Activated gamma-delta T cell treated with Interleukin-2 at 50 U/mL for 16 hours (primary cell): ENCODE data around the gene NCBP3.
"Not testable (repeated sequence)": the region's sequence is repeated elsewhere in the genome, so short reads cannot be mapped to it uniquely, and the experiment has no call there.

ENCODE experiments used
- DNase-seq: peaks from one replicate; pipeline ENCODE4 v3.0.0-alpha.2; 2020

The NCBP3 gene

GRCh38 chr17:3880983-3881382, 34.9 kb upstream of the NCBP3 start:
- DNase-seq: no peak

DNA sequence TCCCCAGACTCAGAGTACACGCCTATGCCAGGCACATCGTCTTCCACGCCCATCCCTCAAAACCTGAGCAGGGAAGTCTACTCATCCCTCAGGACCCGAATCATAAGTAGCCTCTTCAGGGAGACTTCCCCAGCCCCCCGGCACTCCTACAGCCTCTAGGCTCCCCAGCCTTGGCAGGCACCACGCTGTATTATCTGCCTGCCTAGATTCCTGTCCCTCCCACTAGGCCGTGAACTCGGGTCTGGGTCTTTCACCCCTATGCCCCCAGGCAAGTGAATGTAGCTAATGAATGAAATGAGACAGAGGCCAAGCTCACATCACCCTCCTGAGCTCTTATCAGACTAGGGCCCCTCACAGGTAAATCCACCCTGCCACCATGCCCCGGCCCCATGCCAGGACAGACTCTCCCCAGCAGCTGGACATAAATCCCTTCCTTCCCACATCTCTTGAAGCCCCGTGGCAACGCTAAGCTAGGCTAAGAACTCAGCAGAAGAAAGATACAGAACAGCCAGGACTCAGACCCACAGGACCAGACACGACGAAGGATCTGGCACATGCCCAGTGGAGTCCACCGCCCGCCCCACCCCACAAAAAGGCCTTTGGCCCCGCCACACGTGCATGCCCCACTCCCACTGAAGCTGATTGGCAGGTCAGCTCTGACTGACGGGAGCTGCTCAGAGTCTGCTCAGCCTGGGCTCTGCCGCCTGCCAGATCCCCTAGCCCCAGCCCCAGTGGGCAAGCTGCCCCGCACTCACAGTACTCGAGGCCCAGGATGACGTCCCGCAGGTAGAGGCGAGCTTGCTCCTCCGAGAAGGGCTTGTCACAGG, 33.8 kb upstream of the NCBP3 start:
- no peak for DNase-seq

GRCh38 chr17:3879186-3879585, 33.1 kb upstream of the NCBP3 start:
- DNase-seq: no peak

- DNase-seq: no peak
These were observed 31.2 kb upstream of the NCBP3 start for GRCh38 chr17:3877220-3877619.

GRCh38 chr17:3875317-3875716, 29.3 kb upstream of the NCBP3 start:
- DNase-seq: no peak

- DNase-seq: no peak
These were observed 27.8 kb upstream of the NCBP3 start for GRCh38 chr17:3873862-3874261.

GRCh38 chr17:3870871-3871306, 24.8 kb upstream of the NCBP3 start:
- DNase-seq: peak; percentile 43

GRCh38 chr17:3867606-3868005, 21.6 kb upstream of the NCBP3 start:
- no peak for DNase-seq

DNA sequence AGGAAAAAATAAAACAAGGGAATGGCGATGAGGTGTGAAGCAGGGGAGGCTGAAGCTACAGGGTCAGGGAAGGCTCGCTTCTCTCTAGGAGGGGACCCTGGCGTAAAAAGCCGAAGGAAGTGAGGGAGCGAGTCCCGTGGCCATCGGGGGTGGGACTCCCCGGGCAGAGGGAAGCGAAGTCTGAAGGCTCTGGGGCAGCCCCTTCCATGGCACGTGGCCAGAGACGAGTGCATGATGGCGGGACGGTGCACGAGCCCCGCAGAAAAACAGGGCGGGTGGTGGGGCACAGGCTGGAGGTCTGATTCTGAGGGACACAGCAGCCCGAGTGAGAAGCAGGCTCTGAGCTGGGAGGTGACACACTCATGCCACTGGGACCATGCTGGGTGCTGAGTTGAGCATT, 21.1 kb upstream of the NCBP3 start:
- no peak for DNase-seq

GRCh38 chr17:3866276-3866675, 20.2 kb upstream of the NCBP3 start:
- DNase-seq: no peak

DNA sequence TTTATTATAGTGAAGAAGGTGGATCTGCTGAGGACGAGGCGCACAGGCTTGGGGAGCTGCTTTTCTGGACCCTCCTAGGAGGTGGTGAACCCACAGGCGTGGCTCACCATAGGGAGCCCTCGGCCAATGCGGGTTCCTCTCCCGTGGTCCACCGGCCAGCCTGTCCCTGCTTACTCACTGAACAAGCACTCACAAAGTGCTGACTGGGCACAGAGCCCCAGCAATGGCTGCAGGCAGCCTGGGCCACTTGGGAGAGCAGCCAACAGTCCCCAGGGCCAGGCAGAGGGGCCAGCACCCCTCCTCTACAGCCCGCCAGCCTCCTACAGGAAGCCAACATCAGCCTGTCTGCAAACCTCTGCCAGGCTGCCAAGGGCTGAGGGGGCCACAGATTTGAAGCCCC, 19.1 kb upstream of the NCBP3 start:
- no peak for DNase-seq

GRCh38 chr17:3864534-3864933, 18.5 kb upstream of the NCBP3 start:
- DNase-seq: no peak

- no peak for DNase-seq
These were observed 16.0 kb upstream of the NCBP3 start for GRCh38 chr17:3861761-3862681.

DNA sequence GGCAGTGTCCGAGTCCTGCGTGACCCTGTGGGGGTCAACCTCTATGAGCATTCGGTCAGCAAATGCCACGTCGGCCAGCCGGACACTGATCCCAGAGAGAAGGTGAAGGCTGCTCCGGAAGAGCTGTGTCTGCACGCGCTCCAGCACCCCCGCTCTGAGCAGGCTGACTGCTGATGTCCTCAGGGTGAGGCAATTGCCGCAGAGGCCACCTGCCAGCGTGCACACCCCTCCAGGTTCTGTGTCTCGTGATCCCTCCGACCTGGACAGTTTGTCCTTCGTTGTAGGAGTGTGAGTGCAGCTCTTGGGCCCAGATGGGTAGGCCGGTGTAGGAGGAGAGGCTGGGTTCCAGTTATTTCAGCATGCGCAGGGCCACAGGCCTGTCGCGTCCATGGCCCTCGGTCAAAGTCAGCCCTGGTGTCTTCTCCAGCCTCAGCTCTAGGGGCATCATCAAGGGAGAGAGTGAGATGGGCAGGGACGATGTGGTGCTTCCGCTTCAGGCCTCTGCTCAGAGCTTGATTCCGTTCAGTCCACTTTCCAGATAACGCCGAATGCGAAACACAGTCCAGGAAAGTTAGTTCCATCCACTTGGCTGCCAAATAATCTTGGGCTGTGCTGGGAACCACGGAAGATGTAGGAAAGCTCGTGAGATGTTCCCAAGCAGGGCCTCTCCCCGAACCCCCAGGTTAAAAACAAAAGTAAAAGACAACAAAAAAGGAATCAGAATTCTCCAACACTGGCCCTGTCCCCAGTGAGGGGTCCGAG, 15.1 kb upstream of the NCBP3 start:
- no peak for DNase-seq

DNA sequence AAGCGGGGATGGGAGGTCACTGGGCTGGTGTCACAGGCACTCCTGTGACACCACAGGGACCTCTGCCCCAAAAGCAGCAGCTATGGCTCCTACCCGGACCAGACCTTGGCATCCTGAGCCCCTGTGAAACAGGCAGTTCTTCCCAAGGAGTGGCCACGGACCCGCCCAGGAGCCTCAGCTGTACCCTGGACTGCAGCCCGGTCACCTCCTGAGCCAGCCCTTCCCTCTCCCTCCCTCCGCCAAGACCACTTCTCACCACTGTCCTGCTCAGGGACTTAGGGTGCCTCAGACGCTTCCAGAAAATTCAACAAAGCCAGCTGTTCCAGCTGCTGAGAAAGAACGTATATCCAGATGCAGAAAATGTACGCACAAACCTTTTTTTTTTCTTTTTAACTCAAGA, 13.9 kb upstream of the NCBP3 start:
- no peak for DNase-seq

- DNase-seq: no peak
These were observed 11.4 kb upstream of the NCBP3 start for GRCh38 chr17:3857261-3858105.

- not testable (repeated sequence) for DNase-seq
These were observed 8.2 kb upstream of the NCBP3 start for GRCh38 chr17:3854204-3854603.

- DNase-seq: no peak
These were observed 6.5 kb upstream of the NCBP3 start for GRCh38 chr17:3852561-3852960.

- DNase-seq: no peak
These were observed 5.5 kb upstream of the NCBP3 start for GRCh38 chr17:3851461-3852100.

GRCh38 chr17:3848229-3848835, 2.3 kb upstream of the NCBP3 start:
- no peak for DNase-seq

GRCh38 chr17:3847165-3847670, 1.2 kb upstream of the NCBP3 start:
- no peak for DNase-seq
